ENCODE measurements around the gene ZNF385B.
"Not testable (repeated sequence)": the region's sequence is repeated elsewhere in the genome, so short reads cannot be mapped to it uniquely, and the experiment has no call there.

DNA sequence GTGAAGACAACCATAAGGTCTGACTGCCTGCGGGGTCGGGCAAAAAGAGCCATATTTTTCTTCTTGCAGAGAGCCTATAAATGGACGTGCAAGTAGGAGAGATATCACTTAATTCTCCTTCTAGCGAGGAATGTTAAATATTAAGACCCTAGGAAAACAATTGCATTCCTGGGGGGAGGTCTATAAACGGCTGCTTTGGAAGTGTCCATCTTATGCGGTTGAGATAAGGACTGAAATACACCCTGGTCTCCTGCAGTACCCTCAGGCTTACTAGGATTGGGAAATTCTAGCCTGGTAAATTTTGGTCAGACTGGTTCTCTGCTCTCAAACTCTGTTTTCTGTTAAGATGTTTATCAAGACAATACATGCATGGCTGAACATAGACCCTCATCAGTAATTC, 27.2 kb upstream of the ZNF385B start:
- TF ChIP-seq, protein P1, sequence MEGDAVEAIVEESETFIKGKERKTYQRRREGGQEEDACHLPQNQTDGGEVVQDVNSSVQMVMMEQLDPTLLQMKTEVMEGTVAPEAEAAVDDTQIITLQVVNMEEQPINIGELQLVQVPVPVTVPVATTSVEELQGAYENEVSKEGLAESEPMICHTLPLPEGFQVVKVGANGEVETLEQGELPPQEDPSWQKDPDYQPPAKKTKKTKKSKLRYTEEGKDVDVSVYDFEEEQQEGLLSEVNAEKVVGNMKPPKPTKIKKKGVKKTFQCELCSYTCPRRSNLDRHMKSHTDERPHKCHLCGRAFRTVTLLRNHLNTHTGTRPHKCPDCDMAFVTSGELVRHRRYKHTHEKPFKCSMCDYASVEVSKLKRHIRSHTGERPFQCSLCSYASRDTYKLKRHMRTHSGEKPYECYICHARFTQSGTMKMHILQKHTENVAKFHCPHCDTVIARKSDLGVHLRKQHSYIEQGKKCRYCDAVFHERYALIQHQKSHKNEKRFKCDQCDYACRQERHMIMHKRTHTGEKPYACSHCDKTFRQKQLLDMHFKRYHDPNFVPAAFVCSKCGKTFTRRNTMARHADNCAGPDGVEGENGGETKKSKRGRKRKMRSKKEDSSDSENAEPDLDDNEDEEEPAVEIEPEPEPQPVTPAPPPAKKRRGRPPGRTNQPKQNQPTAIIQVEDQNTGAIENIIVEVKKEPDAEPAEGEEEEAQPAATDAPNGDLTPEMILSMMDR (IDR thresholded peaks at IDR 0.05): not testable (repeated sequence)
- not testable (repeated sequence) for TF ChIP-seq POLR2A, EP300 (IDR thresholded peaks at IDR 0.05)

All from ovary (tissue), 3 donors.